A549 (cell line): Measurements from ENCODE around the gene SMIM14. TPM values are rescaled to one million over a fixed set of nuclear protein-coding genes. Genes with fewer than 3 reads are reported as not detected.
A peak's percentile ranks its signal among the peaks of the same experiment; 100 is the strongest.

Experiments used
- ATAC-seq, 2 experiments: fragments of 200-7000 bp in 1 of 2; fragments of >200 bp in 1 of 2; cut with Nextera tagmentation in 1 of 2; cut with Tn5 transposase in 1 of 2; 3 replicates each; pipeline versions ENCODE4 v1.8.0 to v1.9.1; 2018 to 2020; ENCODE audit warnings: mild to moderate bottlenecking in 1 of 2, moderate library complexity in 1 of 2
- CTCF ChIA-PET: fragments of 300-600 bp; sonication (Branson Sonifier 250); formaldehyde crosslinking; extraction: SDS; loops from one replicate; lab custom pipeline; 2021; ENCODE audit warnings: antibody characterized with exemption, inconsistent platforms; lab: Yijun Ruan, JAX
- POLR2A ChIA-PET: fragments of 350-600 bp; formaldehyde crosslinking; extraction: SDS; loops from one replicate; lab custom pipeline; 2021; ENCODE audit warnings: antibody characterized with exemption, inconsistent platforms; lab: Yijun Ruan, JAX
- DNase-seq, 2 experiments: peaks; one replicate each; pipeline versions ENCODE4 v3.0.0 to v3.0.0-alpha.2; 2011 to 2016; ENCODE audit warnings: low read depth in 1 of 2, low spot score in 1 of 2
- FAIRE-seq: peaks from 2 replicates; lab custom pipeline; 2011; peaks lifted over from hg19 to GRCh38; lab: Jason Lieb, UNC
- H3K27ac ChIP-seq, 2 experiments: fragments of >200 bp; sonication (Bioruptor Twin); formaldehyde crosslinking; 3 replicates each; pipeline ENCODE4 v1.5.1; 2016 to 2017
- H3K4me1 ChIP-seq: fragments of >200 bp; sonication (Bioruptor Twin); formaldehyde crosslinking; 3 replicates; pipeline ENCODE4 v1.6.1; 2016
- H3K4me2 ChIP-seq: fragments of >200 bp; sonication (Bioruptor Twin); formaldehyde crosslinking; 3 replicates; pipeline ENCODE4 v1.6.1; 2016
- H3K4me3 ChIP-seq: fragments of >200 bp; sonication (Bioruptor Twin); formaldehyde crosslinking; 3 replicates; pipeline ENCODE4 v1.5.1; 2016
- H3K9me3 ChIP-seq: fragments of >200 bp; sonication (Bioruptor Twin); formaldehyde crosslinking; 3 replicates; pipeline ENCODE4 v1.6.1; 2016
- CEBPB ChIP-seq, 2 experiments: fragments of >200 bp in 1 of 2; sonication (Bioruptor Twin) in 1 of 2; formaldehyde crosslinking in 1 of 2; IDR thresholded peaks; 2 replicates each; pipeline ENCODE4 v1.6.1; 2012 to 2016
- CHD4 ChIP-seq: fragments of 200-600 bp; sonication (generic); IDR thresholded peaks from 2 replicates; pipeline ENCODE4 v1.6.1; 2016; ENCODE audit warnings: antibody characterized with exemption, mild to moderate bottlenecking, borderline replicate concordance
- FOSB ChIP-seq: fragments of 250-450 bp; sonication (Bioruptor Pico); IDR thresholded peaks from 2 replicates; pipeline ENCODE4 v1.5.0; 2020; ENCODE audit warnings: mild to moderate bottlenecking, moderate library complexity
- FOSL2 ChIP-seq, 2 experiments: fragments of 450-650 bp in 1 of 2; fragments of >200 bp in 1 of 2; sonication (Bioruptor Twin) in 1 of 2; formaldehyde crosslinking; IDR thresholded peaks; 2 replicates each; pipeline versions ENCODE4 v1.5.0 to v1.6.1; 2016 to 2020; ENCODE audit warnings: mild to moderate bottlenecking in 1 of 2, moderate library complexity in 1 of 2
- GATA3 ChIP-seq: IDR thresholded peaks from 2 replicates; pipeline ENCODE4 v1.6.1; 2012; ENCODE audit warnings: borderline replicate concordance
- HDAC2 ChIP-seq: fragments of 200-600 bp; sonication (generic); IDR thresholded peaks from 2 replicates; pipeline ENCODE4 v1.6.1; 2016
- HOXA7 ChIP-seq: fragments of 250-450 bp; sonication (Bioruptor Pico); IDR thresholded peaks from 2 replicates; pipeline ENCODE4 v1.5.0; 2020; ENCODE audit warnings: mild to moderate bottlenecking, moderate library complexity
- JUN ChIP-seq, 2 experiments: fragments of >200 bp; sonication (Bioruptor Twin); formaldehyde crosslinking; IDR thresholded peaks; 2 replicates in 1 of 2; 3 replicates in 1 of 2; pipeline ENCODE4 v1.6.1; 2016 to 2017
- JUNB ChIP-seq: fragments of >200 bp; sonication (Bioruptor Twin); formaldehyde crosslinking; IDR thresholded peaks from 2 replicates; pipeline ENCODE4 v1.6.1; 2016
- MAZ ChIP-seq: fragments of 150-350 bp; IDR thresholded peaks from 2 replicates; pipeline ENCODE4 v1.6.1; 2014; ENCODE audit warnings: antibody characterized with exemption, low read depth, low read length, borderline replicate concordance
- POLR2AphosphoS2 ChIP-seq: conservative IDR thresholded peaks from 2 replicates; pipeline ENCODE4 v1.6.1; 2012; ENCODE audit warnings: low read length, improper control_type of control experiment, inconsistent platforms
- RARB ChIP-seq: fragments of 250-450 bp; sonication (Bioruptor Pico); IDR thresholded peaks from 2 replicates; pipeline ENCODE4 v1.8.0; 2021; ENCODE audit warnings: mild to moderate bottlenecking, moderate library complexity
- SMC3 ChIP-seq: fragments of >200 bp; sonication (Bioruptor Twin); formaldehyde crosslinking; IDR thresholded peaks from 3 replicates; pipeline ENCODE4 v1.6.1; 2018; ENCODE audit warnings: inconsistent platforms
- TFCP2L1 ChIP-seq: fragments of 250-450 bp; sonication (Bioruptor Pico); IDR thresholded peaks from 2 replicates; pipeline ENCODE4 v1.5.0; 2021; ENCODE audit warnings: mild to moderate bottlenecking
- WGBS: methylation state at CpG from one replicate; pipeline ENCODE4 v1.1.6; 2017; ENCODE audit errors: missing lambda C conversion rate; 5-methylcytosine and 5-hydroxymethylcytosine counted together
- polyA plus RNA-seq, 4 experiments: library from polyadenylated mRNA; depleted of rRNA in 3 of 4; stranded (reverse); fragments of >200 nt; fragmentation: RNase III in 1 of 4; extraction: RNeasy Plus Mini Kit Qiagen cat#74134 plus additional on column Dnase treatment in 1 of 4; gene quantifications; 2 replicates in 3 of 4; 3 replicates in 1 of 4; pipeline ENCODE4 v1.2.3, GENCODE V29; 2011 to 2017
- small RNA-seq, 6 experiments: library from RNA; depleted of rRNA; stranded (forward); fragments of <200 nt; gene quantifications; one replicate each; pipeline ENCODE3, GENCODE V24; 2012
- TF ChIP-seq, protein P1 (sequence below): fragments of 450-650 bp; IDR thresholded peaks from 2 replicates; pipeline ENCODE4 v1.6.1; 2014; ENCODE audit warnings: antibody characterized with exemption
- TF ChIP-seq, protein P2 (sequence below): fragments of >200 bp; sonication (Bioruptor Twin); formaldehyde crosslinking; IDR thresholded peaks from 3 replicates; pipeline ENCODE4 v1.5.1; 2016
- TF ChIP-seq, protein P3 (sequence below): IDR thresholded peaks from 2 replicates; pipeline ENCODE4 v1.6.1; 2012

SMIM14 gene
- polyA plus RNA-seq, 2 of the 4 experiments (the other 2 are of a cell fraction), result 20.5 to 81.3 TPM

DNA sequence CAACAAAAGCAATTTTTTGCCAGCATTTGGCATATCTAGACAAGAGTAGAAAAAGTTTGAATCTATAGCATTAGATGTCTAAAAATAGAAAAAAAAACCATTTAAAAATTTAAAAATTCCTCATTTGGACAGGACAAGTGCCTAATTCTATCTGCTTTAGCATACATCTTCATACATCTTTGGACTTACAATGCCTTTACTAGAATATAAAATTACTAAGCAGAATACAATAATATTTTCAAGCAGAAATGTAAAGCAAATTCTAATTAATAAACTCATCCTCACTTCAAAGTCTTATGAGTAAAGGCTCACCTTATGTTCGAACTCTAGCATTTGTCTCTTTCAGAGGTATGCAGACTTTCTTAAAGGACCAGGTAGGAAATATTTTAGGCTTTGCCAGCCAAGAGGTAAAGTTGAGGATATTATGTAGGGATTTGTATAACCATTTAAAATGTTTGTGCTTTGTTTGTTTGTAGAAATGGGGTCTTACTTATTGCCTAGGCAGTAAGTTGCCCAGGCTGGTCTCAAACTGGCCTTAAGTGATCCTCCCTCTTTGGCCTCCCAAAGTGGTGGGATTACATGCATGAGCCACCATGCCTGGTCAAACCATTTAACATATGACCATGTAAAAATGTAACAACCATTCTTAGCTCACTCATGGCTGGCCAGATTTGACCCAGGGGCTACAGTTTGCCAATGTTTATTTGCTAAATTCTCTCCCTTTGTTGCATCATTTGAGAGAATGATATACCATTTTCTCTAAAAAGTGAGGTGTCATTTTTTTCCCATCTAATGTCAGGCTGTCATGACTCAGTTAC, 140.5 kb downstream of the SMIM14 start:
- H3K27ac ChIP-seq, result peak overlapping the region; percentile 41 to 76; a peak in 4 of 6 replicates
- H3K4me2 ChIP-seq, result peak overlapping the region; percentile 4; the same call in 1 of the 3 replicates
- no peaks in the 10 kb centered on the region for H3K9me3 ChIP-seq
- peaks cover 69% of the 10 kb centered on the region for H3K4me1 ChIP-seq
- WGBS, result 36% methylated on average over 1 of the region's 1 CpG
- DNase-seq (peak in 1 of 2 experiments; percentile 57), FAIRE-seq (no peak), ATAC-seq (no peak)
- TF ChIP-seq FOSB (CRISPR knock-in tag) (peak; percentile 82), RARB (CRISPR knock-in tag) (peak; percentile 49; the same call in 1 of the 2 replicates), FOSL2 (IDR thresholded peaks at IDR 0.05) (no peak), FOSL2 (CRISPR knock-in tag; IDR thresholded peaks at IDR 0.05) (peak; percentile 40; the same call in 1 of the 2 replicates), POLR2AphosphoS2 (peak; percentile 77; the same call in 1 of the 2 replicates), JUNB (no peak), HDAC2 (no peak), CEBPB (IDR thresholded peaks at IDR 0.05) (peak; percentile 44 to 61; a peak in 2 of 4 replicates), SMC3 (no peak), CHD4 (no peak), JUN (IDR thresholded peaks at IDR 0.05) (peak in 1 of 2 experiments; percentile 31; a peak in 2 of 5 replicates), GATA3 (no peak), HOXA7 (peak; percentile 94; the same call in 1 of the 2 replicates), TFCP2L1 (0 out of 2 replicates have a peak, but pooled peaks have one; percentile 23), MAZ (no peak)
- TF ChIP-seq, protein P1, sequence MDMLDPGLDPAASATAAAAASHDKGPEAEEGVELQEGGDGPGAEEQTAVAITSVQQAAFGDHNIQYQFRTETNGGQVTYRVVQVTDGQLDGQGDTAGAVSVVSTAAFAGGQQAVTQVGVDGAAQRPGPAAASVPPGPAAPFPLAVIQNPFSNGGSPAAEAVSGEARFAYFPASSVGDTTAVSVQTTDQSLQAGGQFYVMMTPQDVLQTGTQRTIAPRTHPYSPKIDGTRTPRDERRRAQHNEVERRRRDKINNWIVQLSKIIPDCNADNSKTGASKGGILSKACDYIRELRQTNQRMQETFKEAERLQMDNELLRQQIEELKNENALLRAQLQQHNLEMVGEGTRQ, result no peak
- TF ChIP-seq, protein P2, sequence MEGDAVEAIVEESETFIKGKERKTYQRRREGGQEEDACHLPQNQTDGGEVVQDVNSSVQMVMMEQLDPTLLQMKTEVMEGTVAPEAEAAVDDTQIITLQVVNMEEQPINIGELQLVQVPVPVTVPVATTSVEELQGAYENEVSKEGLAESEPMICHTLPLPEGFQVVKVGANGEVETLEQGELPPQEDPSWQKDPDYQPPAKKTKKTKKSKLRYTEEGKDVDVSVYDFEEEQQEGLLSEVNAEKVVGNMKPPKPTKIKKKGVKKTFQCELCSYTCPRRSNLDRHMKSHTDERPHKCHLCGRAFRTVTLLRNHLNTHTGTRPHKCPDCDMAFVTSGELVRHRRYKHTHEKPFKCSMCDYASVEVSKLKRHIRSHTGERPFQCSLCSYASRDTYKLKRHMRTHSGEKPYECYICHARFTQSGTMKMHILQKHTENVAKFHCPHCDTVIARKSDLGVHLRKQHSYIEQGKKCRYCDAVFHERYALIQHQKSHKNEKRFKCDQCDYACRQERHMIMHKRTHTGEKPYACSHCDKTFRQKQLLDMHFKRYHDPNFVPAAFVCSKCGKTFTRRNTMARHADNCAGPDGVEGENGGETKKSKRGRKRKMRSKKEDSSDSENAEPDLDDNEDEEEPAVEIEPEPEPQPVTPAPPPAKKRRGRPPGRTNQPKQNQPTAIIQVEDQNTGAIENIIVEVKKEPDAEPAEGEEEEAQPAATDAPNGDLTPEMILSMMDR, result no peak
- TF ChIP-seq, protein P3, sequence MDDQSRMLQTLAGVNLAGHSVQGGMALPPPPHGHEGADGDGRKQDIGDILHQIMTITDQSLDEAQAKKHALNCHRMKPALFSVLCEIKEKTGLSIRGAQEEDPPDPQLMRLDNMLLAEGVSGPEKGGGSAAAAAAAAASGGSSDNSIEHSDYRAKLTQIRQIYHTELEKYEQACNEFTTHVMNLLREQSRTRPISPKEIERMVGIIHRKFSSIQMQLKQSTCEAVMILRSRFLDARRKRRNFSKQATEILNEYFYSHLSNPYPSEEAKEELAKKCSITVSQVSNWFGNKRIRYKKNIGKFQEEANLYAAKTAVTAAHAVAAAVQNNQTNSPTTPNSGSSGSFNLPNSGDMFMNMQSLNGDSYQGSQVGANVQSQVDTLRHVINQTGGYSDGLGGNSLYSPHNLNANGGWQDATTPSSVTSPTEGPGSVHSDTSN, result no peak
- POLR2A ChIA-PET, result no interaction called here
- H3K4me3 ChIP-seq, result no peak overlapping the region
- CTCF ChIA-PET, result interaction anchor here (2.9 kb wide), 1 partner anchor 29 kb away, joined by 12 read pairs; no protein-coding TSS in a partner anchor

Small RNA genes within 50 kb of the gene (small RNA-seq; reads per million reads assigned to genes)
- 0 to 2.1 (median 0) reads per million in 6 experiments for gene RNU7-11P

Other genes starting within 250 kb of the SMIM14 start
- 0.87 and 0.97 TPM in 2 replicates for gene KLB, start 231.9 kb downstream of the SMIM14 start, polyA plus RNA-seq (2011; rRNA removed)
- gene KLB, start 231.9 kb downstream of the SMIM14 start, polyA plus RNA-seq (2017; fragmentation: RNase III; extraction: RNeasy Plus Mini Kit Qiagen cat#74134 plus additional on column Dnase treatment), result 0.49 to 0.57 TPM (median 0.51 TPM) in 3 replicates
- 897 and 1,263 TPM in 2 replicates for gene RPL9, start 179.9 kb downstream of the SMIM14 start, polyA plus RNA-seq (2011; rRNA removed)
- 785 to 851 TPM (median 786 TPM) in 3 replicates for gene RPL9, start 179.9 kb downstream of the SMIM14 start, polyA plus RNA-seq (2017; fragmentation: RNase III; extraction: RNeasy Plus Mini Kit Qiagen cat#74134 plus additional on column Dnase treatment)
- 16.0 and 22.3 TPM in 2 replicates for gene LIAS, start 179.8 kb downstream of the SMIM14 start, polyA plus RNA-seq (2011; rRNA removed)
- 11.3 to 14.5 TPM (median 12.9 TPM) in 3 replicates for gene LIAS, start 179.8 kb downstream of the SMIM14 start, polyA plus RNA-seq (2017; fragmentation: RNase III; extraction: RNeasy Plus Mini Kit Qiagen cat#74134 plus additional on column Dnase treatment)
- 417 and 610 TPM in 2 replicates for gene UGDH, start 111.4 kb downstream of the SMIM14 start, polyA plus RNA-seq (2011; rRNA removed)
- gene UGDH, start 111.4 kb downstream of the SMIM14 start, polyA plus RNA-seq (2017; fragmentation: RNase III; extraction: RNeasy Plus Mini Kit Qiagen cat#74134 plus additional on column Dnase treatment), result 597 to 691 TPM (median 679 TPM) in 3 replicates
- gene UBE2K, start 59.3 kb upstream of the SMIM14 start, polyA plus RNA-seq (2011; rRNA removed), result 116 and 130 TPM in 2 replicates
- 89.3 to 117 TPM (median 103 TPM) in 3 replicates for gene UBE2K, start 59.3 kb upstream of the SMIM14 start, polyA plus RNA-seq (2017; fragmentation: RNase III; extraction: RNeasy Plus Mini Kit Qiagen cat#74134 plus additional on column Dnase treatment)